Hematopoietic multipotent progenitor cell treated with erythropoietin and hydrocortisone succinate and interleukin-3 and kit ligand, for 4 days (in vitro differentiated cells): ENCODE measurements around the gene TBATA.

Source experiments
- DNase-seq: peaks from one replicate; pipeline ENCODE4 v3.0.0-alpha.2; 2015

Gene TBATA

DNA sequence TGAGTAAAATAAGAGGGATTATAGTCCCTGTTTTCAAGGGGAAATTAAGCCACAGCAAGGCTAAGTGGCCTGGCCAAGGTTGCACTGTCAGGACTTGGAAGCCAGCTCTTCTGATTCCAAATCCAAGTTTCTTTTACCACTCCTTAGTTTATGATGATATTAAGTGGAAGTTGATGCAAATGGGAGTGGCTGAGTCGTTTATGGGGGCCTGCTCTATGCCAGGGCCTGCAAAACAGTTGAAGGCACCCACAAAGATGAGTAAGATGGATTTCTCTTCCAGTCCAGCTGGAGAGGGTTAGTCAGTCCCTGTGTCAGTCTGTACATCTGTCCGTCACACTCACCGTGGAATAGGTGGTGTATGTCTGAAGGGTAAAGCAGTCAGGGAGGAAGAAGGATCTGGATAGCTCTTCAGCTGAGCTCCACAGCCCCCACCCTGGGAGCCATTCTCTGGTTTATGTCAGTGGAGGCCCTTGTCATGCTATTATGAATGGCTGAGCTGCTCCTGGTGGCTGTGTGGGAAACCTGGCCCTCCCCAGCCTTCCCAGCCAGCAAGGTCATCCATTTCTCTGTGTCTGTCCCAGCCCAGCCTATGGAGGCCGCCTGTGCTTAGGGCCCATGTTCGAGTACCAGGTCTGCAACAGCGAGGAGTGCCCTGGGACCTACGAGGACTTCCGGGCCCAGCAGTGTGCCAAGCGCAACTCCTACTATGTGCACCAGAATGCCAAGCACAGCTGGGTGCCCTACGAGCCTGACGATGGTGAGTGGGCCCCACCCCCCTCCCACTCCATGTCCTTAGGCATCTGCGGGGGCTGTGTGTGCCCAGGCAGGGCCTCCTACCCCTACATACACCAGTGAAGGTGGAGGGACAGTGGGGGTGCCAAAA is 44.5 kb downstream of the TBATA start:
- no peak for DNase-seq

DNA sequence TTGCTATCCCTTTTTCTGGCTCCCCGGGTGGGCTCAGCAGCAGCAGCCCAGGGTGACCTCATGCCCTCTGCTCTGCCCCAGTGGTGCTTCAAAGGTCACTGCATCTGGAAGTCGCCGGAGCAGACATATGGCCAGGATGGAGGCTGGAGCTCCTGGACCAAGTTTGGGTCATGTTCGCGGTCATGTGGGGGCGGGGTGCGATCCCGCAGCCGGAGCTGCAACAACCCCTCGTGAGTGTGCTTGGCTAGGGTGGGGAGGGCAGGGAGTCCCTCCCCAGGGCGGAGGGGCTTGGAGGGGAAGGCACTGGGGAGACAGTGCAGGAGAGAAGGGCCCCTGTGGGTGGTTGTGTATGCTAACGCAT is 46.4 kb downstream of the TBATA start:
- no peak for DNase-seq

DNA sequence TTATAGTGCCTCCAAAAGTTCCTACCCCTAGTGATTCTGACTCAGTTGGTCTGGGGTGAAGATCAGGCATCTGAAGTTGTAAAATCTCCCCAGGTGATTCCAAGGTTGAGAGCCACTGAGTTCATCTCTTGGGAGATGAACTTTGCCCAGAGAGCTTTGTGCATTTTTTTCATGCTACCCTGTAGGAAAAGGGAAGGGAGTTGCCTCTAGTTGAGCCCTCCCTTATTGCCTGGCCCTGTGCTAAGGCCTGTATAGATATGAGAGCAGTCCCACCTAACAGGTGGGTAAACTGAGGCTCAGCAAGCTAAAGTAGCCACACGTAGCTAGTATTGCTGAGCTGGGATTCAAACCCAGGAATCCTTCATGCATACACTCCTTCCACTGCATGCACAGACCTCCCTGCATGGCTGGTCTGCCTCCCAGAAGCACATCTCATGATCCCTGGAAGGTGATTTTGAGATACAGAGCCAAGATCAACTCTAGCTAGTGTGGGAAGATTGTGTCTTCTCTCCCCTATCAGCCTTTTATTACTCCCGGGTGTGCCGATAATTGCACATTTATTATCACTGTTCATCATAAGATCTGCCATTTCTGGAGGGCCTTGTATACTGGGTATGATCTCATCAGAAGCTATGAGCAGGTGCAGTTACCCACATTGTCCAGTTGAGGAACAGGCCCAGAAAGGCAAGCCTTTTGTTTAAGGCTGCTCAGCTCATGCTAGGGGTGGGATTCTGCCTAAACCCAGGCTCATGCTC is 47.0 kb downstream of the TBATA start:
- peak; percentile 42 for DNase-seq

DNA sequence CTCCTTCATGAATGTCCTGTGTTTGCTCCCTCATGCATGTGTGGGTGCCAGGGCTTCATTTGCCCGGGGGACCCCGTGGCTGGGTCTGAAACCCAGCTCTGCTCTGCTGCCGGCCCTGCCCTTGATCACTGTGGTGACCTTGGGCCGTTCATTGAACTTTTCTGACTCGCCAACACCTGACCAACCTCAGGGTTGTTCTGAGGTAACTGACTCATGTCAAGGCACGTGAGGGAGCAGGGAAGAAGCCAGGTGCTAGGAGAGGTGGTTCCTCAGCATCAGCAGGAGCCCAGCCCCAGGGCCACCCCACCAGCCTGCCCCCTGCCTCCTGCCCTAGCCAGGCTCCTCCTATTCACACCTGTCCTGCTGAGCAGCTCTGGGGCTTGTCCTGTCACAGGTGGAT is 47.9 kb downstream of the TBATA start:
- no peak for DNase-seq

DNA sequence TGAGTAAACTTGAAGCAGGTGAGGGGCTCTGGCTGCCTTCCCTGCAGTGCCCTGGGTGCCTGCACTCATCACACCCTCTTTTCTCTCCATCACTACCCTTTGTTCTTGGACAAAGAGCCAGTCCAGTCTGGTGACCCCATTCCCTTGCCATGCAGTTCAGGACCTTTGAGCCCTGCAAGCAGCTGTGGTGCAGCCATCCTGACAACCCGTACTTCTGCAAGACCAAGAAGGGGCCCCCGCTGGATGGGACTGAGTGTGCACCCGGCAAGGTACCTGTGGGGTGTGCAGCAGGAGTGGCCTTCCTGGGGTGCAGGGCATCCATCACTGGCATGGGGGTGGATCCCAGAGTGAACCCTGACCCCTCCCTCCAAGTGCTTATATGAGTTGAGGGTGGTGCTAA is 48.7 kb downstream of the TBATA start:
- DNase-seq, result no peak

DNA sequence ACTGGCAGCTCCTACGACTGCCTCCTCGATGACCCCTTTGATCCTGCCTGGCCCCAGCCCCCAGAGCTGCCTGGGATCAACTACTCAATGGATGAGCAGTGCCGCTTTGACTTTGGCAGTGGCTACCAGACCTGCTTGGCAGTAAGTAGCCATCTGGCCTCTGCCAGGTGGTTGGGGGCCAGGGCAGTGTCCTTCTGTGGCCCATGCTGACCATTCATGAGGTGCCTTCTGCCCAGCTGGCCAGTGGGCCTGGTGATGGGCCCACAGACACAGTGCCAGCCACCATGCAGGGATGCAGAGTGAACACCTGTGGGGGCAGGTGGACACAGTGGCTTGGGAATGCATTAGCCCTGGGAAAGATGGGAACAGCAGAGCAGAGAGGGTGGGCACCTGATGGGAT is 50.0 kb downstream of the TBATA start:
- no peak for DNase-seq

DNA sequence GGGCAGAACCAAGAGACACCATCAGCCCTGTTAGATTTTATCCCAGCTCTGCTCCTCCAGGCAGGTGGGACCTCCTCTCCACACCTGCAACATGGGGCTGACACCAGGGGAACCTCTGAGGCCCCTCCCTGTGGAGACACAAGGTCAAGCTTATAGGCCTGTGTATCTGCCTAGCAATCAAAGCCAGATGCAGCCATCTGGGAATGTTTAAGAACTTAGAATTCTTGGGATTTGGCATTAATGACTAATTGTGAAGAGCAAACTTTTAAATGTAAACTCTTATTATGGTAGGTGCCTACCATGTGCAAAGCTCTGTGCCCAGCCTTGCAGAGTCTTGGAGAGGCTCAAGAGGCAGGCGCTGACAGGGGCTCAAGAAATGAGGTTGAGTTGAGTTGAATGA is 52.1 kb downstream of the TBATA start:
- DNase-seq, result no peak

DNA sequence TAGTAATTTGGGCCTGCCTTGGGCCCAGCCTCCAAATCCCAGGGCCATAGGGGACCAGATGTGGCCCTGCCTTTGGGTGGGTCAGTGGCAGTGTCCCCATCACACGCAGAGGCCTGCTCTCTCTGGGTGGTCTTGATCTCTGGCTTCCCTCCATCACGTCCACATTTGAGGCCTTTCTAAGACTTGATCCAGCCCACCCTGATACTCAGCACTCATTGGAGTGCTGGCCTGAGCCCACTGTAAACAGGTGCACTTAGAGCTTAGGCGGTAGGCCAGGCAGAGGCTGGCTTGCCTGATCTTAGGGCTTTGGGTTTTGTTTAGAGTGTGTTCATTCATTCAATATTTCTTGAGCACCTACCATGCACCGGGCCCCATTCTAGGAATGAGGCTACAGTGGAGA is 52.6 kb downstream of the TBATA start:
- no peak for DNase-seq

GRCh38 chr10:70730955-70731354 is 54.2 kb downstream of the TBATA start:
- DNase-seq, result no peak

GRCh38 chr10:70729763-70730357 is 55.3 kb downstream of the TBATA start:
- DNase-seq, result no peak

DNA sequence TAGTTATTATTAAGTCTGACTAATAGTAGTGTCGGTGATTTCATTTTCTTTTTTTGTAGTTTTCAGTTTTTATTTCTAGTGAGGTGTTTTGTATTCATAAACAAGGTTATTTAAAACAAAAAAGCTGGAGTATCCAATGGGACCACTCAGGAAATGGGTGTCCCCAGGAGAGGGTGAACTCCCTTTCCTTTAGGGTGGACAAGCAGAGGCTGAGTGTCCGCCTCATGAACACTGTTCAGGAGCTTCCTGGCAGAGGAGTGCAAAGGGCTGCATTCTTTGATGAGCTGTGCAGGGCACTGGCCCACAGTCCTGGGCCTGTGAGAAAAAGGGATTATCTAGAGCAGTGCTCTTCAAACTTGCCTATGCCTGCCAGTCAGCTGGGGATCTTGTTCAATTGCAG is 56.8 kb downstream of the TBATA start:
- DNase-seq, result no peak

- no peak for DNase-seq
Measured at GRCh38 chr10:70726909-70727495, 58.2 kb downstream of the TBATA start.

DNA sequence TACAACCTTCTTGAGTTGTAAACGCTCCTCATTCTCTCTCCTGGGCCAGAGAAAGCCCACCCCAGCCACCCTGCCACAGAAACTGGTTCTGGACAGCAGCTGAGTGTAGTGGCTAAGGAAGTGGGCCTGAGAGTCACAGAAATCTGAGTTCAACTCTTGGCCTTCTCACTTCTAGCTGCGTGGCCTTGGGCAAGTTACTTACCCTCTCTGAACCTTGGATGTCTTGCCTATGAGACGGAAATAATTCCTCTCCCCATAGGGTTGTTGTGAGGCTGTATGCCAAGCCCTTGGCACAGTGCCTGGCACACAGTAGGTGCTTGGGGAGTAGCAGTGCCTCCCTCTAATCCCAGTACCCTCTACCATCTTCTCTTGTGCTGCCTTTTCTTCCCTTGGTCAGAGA is 61.4 kb downstream of the TBATA start:
- DNase-seq, result no peak

DNA sequence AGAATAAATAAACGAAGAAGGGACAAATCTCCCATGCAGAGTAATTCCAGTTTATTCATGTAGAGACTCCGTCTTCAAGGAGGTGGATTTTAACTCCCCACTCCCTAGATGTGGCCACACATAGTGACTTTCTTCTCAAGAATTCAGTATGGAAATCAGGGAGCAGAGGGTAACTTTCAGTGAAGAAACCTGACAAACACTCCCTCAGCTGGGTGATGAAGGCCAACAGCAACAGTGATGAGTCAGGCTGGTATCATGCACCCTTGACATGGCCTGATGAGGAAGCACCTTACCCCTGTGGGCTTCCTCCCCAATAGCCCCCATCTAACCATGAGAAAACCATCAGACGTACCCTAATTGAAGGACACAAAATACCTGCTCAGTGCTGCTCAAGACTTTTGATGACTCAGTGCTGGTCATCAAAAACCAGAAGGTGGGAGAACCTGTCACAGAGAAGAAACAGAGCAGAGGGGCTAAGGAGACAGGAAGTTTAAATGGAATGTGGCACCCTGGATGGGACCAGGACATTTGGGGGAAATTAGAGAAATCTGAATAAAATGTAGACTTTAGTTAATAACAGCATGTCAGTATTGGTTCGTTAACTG is 62.3 kb downstream of the TBATA start:
- peak; percentile 18 for DNase-seq
